MM.1S (cell line): ENCODE results near the gene GPR173.

Experiments used
- CTCF ChIP-seq: fragments of 300-600 bp; sonication (generic); IDR thresholded peaks from 2 replicates; pipeline ENCODE4 v1.5.1; 2016; ENCODE audit warnings: antibody characterized with exemption, low read length, mixed read lengths
- EZH2 ChIP-seq: fragments of 300-600 bp; sonication (generic); optimal IDR thresholded peaks from 2 replicates; pipeline ENCODE3; 2017; ENCODE audit warnings: low read depth, mild to moderate bottlenecking, antibody characterized with exemption, low read length, mixed read lengths

- TF ChIP-seq CTCF = no peak
- no peak for TF ChIP-seq EZH2
Measured at GRCh38 chrX:53114864-53115549, 66.4 kb downstream of the GPR173 start.
